A673 (cell line): Measurements from ENCODE around the gene ZBTB16. TPM values are rescaled to one million over a fixed set of nuclear protein-coding genes. Genes with fewer than 3 reads are reported as not detected.

Experiments
- BruUV-seq: library from RNA; stranded (reverse); fragments of 400-500 nt; replicated peaks from 2 replicates; lab custom pipeline; 2021; lab: Mats Ljungman, UMichigan
- CTCF ChIA-PET: fragments of 300-600 bp; sonication (Branson Sonifier 250); formaldehyde crosslinking; loops from one replicate; lab custom pipeline; 2022; ENCODE audit warnings: antibody characterized with exemption; lab: Charles Lee
- POLR2A ChIA-PET: fragments of 300-600 bp; sonication (Branson Sonifier 250); formaldehyde crosslinking; loops from one replicate; lab custom pipeline; 2022; ENCODE audit warnings: antibody characterized with exemption; ENCODE audit not compliant: low non-redundant PET; lab: Charles Lee
- DNase-seq: peaks from one replicate; pipeline ENCODE4 v3.0.0-alpha.2; 2015; ENCODE audit warnings: low spot score
- H3K27ac ChIP-seq: fragments of 200-600 bp; sonication (generic); 2 replicates; pipeline ENCODE4 v1.5.1; 2016; ENCODE audit warnings: mixed run types, low read depth, mild to moderate bottlenecking, mixed read lengths, antibody characterized with exemption, low read length; ENCODE audit not compliant: poor library complexity, severe bottlenecking
- H3K27me3 ChIP-seq: fragments of 200-600 bp; sonication (generic); replicated peaks from 2 replicates; pipeline ENCODE4 v1.6.1; 2017; ENCODE audit warnings: mixed run types, low read depth, mild to moderate bottlenecking, mixed read lengths, antibody characterized with exemption, low read length; ENCODE audit not compliant: insufficient read depth, poor library complexity
- H3K36me3 ChIP-seq: fragments of 200-600 bp; sonication (generic); 2 replicates; pipeline ENCODE4 v1.6.1; 2016; ENCODE audit warnings: mixed run types, mild to moderate bottlenecking, mixed read lengths, antibody characterized with exemption, low read length; ENCODE audit not compliant: insufficient read depth, poor library complexity, severe bottlenecking
- H3K4me1 ChIP-seq: fragments of 200-600 bp; sonication (generic); 2 replicates; pipeline ENCODE4 v1.6.1; 2017; ENCODE audit warnings: mixed run types, mild to moderate bottlenecking, mixed read lengths, antibody characterized with exemption, low read length; ENCODE audit not compliant: insufficient read depth, poor library complexity, severe bottlenecking
- H3K4me3 ChIP-seq: fragments of 200-600 bp; sonication (generic); 2 replicates; pipeline ENCODE4 v1.5.1; 2016; ENCODE audit warnings: low read depth, mixed run types, mild to moderate bottlenecking, mixed read lengths, low read length; ENCODE audit not compliant: poor library complexity, severe bottlenecking
- H3K9me3 ChIP-seq: fragments of 200-600 bp; sonication (generic); 2 replicates; pipeline ENCODE4 v1.6.1; 2016; ENCODE audit warnings: mixed run types, low read depth, mild to moderate bottlenecking, mixed read lengths, antibody characterized with exemption, low read length; ENCODE audit not compliant: poor library complexity, severe bottlenecking
- CTCF ChIP-seq: fragments of 300-800, 200-600 bp; sonication (generic); conservative IDR thresholded peaks from 2 replicates; pipeline ENCODE4 v1.5.1; 2017; ENCODE audit warnings: low read depth, mild to moderate bottlenecking, antibody characterized with exemption, low read length, moderate library complexity, mixed read lengths
- EZH2 ChIP-seq: fragments of 200-600 bp; sonication (generic); IDR thresholded peaks from 2 replicates; pipeline ENCODE4 v1.6.1; 2017; ENCODE audit warnings: borderline replicate concordance, low read depth, mild to moderate bottlenecking, mixed read lengths, antibody characterized with exemption, low read length; ENCODE audit not compliant: poor library complexity, severe bottlenecking
- intact Hi-C: fragments of 100-400 bp; cut with micrococcal nuclease; formaldehyde crosslinking; loops from one replicate; pipeline ENCODE4 v1.10.0; 2022; ENCODE audit not compliant: unreplicated experiment
- total RNA-seq: library from RNA; stranded (reverse); gene quantifications from 2 replicates; pipeline ENCODE4 v1.2.3, GENCODE V29; 2021

ZBTB16 gene
- total RNA-seq, 1 experiment from 2014 or later: 12.0 TPM

DNA sequence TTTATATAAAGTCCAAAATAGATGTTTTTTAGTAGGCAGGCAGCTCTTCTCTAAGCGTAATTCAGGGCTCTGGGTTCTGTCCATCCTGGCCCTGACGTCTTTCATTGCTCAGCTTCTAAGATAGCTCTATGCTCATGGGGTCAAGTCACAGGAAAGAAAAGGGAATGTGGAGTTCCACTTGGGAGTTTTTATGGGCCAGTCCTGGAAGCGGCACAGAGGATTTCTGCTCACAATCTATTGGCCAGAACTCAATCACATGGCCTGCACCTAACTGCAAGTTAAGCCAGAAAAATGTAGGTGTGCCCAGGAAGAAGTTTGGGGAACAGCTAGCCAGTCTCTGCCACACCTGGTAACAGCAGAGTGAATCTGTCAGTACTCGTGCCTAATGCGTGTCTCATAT, 7.4 kb upstream of the ZBTB16 start:
- BruUV-seq: no TSS peak
- no peak overlapping the region for H3K4me3 ChIP-seq
- ChIA-PET CTCF (no interaction called here), POLR2A (no interaction called here)
- H3K36me3 ChIP-seq: no peaks in the 10 kb centered on the region
- no peaks in the 10 kb centered on the region for H3K9me3 ChIP-seq
- H3K27ac ChIP-seq: no peak overlapping the region
- H3K4me1 ChIP-seq: peaks cover 3% of the 10 kb centered on the region
- intact Hi-C loops: no loop called here
- no peak for TF ChIP-seq CTCF
- DNase-seq: no peak
- H3K27me3 ChIP-seq: peaks cover 6% of the 10 kb centered on the region

GRCh38 chr11:114053406-114053805, 6.1 kb upstream of the ZBTB16 start:
- CTCF ChIA-PET: no interaction called here
- no TSS peak for BruUV-seq
- H3K27me3 ChIP-seq: peaks cover 6% of the 10 kb centered on the region

DNA sequence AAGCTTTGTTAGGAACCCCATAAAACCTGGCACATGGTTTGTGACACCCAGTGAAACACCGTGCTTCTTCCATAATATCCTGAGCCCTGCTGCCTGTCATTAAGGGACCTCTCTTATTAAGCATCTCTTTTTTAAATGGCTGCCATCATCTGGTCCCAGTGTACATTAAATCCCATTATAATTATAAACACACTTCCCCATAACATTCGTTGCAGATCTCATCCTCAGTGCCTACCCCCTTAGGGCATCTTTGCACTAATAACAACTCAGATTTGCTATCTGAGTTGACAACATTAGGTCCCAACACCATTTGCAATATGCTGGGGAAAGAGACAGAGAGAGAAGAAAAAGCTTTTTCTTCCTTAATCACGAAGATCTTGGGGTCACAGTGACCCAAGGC, 4.7 kb upstream of the ZBTB16 start:
- H3K27ac ChIP-seq: no peak overlapping the region
- no peak for TF ChIP-seq CTCF
- TF ChIP-seq EZH2: no peak
- H3K9me3 ChIP-seq: no peaks in the 10 kb centered on the region
- H3K36me3 ChIP-seq: no peaks in the 10 kb centered on the region
- POLR2A ChIA-PET: no interaction called here
- BruUV-seq: no TSS peak
- H3K4me3 ChIP-seq: no peak overlapping the region
- H3K4me1 ChIP-seq: peaks cover 18% of the 10 kb centered on the region
- H3K27me3 ChIP-seq: peaks cover 14% of the 10 kb centered on the region
- CTCF ChIA-PET: no interaction called here
- intact Hi-C loops: no loop called here
- no peak for DNase-seq

More at GRCh38 chr11:114053406-114053805, 6.1 kb upstream of the ZBTB16 start:
- Histone ChIP-seq H3K4me1 (peaks cover 14% of the 10 kb centered on the region), H3K27ac (no peak overlapping the region), H3K4me3 (no peak overlapping the region), H3K36me3 (no peaks in the 10 kb centered on the region), H3K9me3 (no peaks in the 10 kb centered on the region)
- no peak for DNase-seq
- intact Hi-C loops: no loop called here
- TF ChIP-seq EZH2: no peak
- TF ChIP-seq CTCF: no peak
- POLR2A ChIA-PET: no interaction called here
